Measurements from ENCODE around the gene EPHB1.

The EPHB1 gene

DNA sequence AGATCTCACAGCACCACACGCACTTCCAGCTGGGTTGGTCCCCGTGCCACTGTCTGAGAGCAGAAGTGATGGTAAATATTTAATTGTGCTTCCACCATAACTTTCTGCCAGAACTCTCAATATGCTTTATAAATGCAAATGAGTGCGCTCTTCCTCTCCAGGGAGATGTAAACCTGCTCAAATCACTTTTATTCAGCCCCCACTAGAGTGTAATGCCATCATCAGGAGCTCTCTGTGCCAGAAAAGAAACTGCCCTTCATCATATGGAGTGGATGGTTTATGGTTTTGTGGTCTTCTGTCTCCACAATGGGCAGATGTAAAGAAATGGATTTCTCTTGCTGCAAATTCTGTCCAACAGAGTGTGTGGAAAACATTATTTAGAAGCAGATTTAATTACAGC, 127.0 kb downstream of the EPHB1 start:
- DNase-seq: no peak

DNA sequence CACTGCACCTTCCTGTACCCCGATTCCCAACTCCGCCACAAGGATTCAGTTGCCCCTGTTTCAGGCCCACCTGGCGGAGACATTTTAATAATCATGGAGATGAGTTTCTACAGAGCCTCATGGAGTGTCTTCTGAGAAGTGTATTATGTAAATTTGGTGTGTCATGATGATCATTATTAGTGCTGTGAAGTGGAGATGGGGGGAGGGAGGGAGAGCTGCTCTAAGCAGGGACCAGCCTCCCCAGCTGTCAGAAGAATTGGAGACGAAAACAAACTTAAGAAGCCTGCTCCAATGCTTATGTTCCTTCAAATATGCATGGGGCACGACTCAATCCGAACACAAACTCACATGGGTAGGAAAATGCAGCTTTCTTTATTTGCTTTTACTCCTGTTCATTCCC, 127.8 kb downstream of the EPHB1 start:
- DNase-seq: no peak

DNA sequence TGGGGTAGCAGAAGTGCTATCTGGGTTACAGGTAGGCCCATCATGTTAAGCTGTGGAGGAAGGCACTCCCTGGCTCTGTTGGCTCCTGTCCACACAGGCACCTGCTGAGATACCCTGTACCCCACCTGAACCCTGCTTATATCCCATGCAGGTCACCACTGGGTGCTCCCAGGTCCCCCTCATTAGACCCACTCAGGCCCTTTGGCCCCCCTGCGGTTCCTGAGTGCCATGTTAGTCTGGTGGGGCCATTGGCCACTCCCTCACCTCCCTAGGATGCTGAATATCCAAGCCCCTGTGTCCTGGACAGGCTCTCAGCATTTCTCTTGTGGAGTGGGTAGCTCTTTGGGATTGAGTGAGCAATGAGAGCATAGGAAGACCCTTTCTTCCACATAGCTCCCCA, 128.2 kb downstream of the EPHB1 start:
- DNase-seq: no peak

DNA sequence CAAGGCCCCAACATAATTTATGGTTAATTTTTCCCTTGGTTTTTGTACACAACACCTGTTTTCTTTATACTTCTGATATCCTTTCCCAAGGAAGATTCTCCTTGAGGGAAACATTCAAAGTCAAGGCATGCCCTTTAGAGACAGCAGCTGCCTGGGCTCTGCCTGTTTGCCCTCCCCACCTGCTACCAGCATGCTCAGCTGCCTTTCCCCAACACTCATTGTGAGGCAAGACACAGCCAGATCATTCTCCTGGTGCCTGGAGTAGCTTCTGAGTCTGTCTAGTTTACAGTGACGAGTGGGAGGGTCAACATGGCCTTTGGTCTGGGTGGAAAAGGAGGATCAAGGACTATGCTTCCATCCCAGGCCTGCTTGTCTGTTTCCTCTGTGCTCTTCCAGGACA, 132.5 kb downstream of the EPHB1 start:
- DNase-seq: no peak

DNA sequence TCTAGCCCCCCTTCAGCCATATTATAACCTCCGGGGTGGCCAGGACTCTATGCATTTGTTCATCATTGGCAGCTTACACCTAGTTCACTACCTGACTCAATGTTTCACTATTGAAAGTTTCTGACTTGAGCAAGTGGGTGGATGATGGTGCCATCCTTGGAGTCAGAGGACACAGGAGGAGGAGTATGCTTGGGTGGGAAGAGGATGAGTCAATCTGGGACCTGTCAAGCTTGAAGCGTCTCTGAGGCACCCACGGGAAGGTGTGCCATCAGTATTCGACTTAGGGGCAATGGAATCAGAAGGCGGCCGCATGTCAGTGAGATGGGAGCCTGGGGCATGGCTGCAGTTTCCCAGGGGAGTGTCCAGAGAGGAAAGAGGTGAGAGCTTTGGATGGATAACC, 133.3 kb downstream of the EPHB1 start:
- no peak for DNase-seq

DNA sequence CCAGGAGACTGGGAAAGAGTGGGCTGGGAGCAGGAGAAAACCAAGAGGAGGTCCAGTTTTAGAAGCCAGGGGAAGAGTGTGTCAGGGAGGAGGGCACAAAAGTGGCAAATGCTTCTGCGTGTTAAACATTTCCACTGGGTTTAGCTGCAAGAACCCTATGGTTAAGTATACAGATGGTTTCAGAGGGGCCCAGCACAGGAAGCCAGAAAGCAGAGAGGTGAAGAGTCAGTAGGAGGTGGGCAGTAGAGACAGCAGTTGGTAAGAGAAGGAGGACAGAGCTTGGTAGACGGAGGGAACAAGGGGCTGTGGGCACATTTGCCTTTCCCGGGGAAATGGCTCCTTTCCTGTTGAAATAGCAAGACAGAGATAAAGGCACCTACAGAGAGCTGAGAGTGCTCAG, 133.8 kb downstream of the EPHB1 start:
- no peak for DNase-seq

DNA sequence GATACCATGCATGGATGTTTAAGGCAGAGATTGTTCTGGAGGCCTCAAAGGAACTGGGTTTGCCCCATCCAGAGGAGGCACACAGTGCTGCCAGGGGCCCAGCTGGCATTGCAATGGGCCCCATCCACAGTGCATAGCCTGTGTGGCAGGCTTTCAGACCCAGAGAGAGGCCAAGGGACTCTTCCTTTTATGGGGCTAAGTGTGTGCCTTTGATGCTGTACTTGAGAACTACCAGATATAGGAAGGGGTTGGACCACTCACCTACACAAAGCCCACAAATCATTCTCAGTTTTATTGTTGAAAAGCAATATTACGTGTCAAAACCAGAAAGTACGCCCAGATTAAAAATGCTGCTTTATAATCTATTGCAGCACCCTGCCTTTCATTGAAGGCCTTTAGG, 134.9 kb downstream of the EPHB1 start:
- DNase-seq: no peak

DNA sequence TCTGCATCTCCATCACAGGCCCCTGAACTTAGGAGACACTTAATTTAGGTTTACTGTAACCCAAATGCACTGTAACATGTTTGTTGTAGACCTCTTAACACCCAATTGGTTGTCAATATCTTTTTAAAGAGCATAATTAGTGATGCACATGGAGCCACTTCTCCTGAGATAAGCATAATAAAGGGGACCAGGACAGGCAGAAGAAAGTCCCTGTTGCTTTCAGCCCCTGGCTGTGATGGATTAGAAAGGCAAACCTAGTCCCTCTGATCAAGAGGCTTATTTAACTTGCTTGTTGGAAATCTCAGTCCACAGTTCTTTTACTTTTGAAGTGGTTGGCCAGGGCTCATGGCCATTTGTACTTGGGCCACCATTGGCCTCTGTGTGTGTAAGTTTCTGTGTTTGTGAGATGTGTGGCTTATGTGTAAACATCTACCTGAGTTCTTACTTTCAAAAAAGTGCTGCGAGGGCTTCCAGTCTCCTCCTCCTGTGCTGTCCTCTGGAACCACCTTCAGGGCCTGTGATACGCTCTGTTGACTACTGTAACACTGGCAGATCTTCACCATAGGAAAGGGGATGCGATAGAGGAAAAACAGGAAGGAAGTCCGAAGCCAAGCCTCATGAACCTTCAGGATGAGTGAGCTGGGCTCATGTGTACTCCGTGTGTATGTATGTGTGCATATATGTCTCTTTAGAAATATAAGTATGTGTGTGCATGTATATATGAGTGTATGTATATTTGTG, 136.2 kb downstream of the EPHB1 start:
- no peak for DNase-seq

DNA sequence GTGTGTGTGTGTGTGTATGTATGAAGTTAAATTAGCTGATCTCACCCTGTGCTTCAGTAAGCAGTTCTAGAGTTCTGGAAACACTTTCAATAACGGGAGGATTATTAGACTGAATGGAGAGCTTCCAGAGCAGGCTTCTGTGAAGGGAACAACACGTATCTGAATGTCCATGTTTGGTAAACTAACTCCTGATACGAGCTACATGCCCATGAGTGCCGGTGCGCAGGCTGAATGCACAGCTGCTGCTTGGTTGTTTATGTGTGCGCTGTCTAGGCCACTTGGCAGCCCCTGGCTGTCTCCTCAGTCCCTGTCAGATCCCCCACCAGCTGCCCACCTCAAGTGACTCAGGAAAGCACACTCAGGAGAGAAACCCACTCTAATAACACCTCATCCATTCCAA, 137.0 kb downstream of the EPHB1 start:
- DNase-seq: no peak

DNA sequence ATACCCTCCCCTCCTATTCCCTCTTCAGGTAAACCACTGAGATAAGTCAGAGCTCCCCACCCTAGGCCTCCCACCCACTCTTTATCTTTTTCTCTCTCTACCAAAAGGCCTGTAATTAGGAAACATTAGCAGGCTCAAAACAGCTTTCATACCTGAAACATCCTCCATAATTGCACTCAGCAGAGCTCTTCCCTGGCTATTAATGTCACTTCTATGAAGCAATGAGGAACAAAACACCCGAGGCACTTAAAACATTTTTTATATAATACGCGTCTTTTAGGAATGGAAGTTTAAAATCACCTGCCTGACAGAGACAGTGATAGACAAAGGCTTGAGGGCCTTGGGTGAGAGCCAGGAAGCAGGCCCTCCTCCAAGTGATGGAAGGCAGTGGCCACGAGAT, 138.9 kb downstream of the EPHB1 start:
- no peak for DNase-seq

DNA sequence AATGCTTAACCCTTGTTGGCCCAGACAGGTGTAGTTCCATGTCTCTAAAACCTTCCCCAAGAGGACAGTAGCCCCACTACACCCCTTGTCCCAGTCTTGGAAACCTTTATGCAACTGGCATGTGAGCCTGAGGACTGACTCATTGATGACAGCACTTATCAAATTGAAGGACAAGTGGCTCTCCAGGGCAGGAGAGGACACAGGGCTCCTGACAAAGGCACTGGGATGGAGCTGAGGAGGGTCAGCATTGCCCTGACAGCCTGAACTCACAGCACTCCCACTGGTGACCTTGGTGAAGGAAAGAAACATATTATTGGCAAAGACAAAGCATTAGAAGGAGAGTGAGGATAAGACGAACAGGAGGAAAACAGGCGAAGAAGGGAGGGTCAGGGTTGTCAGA, 139.9 kb downstream of the EPHB1 start:
- DNase-seq: no peak

DNA sequence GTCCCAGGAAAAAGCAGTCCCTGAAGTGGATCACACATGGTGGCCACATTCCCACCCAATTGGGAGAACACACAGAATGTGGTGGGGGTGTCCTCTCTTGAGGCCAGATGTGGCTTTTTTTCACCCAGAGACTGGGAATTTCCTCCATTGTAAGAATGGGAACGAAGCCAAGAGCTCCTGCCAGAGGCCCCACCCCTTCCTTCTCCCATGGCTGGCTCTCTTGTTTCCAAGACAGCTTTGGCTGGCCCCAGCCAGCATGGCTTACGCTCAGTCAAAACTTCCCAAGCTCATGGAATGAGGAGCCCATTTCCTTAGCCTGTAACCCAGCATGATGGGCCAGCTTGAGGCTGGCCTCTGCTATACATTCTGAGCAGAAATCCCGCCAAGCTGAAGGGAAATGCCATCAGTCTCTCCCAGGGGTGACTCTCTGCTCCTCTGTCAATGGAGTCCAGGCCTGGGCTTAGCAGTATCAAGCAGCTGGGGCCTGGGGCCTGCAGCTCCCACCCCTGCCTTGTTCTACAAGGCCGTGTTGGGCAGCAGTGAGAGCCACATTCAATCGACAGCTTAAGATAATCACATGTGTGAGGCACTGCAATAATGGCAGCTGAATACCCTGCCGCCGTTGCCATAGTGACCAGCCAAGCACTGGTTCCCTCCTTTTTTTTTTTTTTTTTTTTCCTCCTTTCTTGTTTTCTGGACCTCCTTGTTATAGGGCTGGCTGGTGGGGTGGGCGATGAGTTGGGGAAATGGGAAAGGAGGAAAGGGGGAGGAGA, 142.4 kb downstream of the EPHB1 start:
- DNase-seq: no peak

DNA sequence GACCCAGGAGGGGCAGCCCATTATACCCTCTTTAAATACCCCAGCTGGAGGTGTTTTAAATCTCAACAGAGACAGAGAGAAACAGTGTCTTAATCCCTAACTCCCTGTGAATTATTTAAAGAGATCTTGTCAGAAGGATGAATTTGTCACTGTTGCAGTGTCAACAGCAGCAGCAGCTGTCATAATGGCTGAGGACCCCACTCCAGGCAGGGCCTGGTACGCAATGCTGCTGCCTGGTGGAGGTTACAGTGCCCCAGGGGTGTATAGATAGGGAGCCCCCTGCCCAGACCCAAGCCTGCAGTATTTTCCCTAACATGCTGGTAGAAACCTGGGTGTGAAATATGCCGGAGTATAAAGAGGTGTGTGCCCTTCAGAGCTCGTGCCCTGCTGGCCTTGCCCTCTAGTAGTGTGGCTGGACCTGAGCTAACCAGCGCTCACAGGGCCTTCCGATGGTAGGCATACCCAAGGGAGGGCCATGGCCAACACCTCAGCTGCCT, 143.0 kb downstream of the EPHB1 start:
- no peak for DNase-seq

DNA sequence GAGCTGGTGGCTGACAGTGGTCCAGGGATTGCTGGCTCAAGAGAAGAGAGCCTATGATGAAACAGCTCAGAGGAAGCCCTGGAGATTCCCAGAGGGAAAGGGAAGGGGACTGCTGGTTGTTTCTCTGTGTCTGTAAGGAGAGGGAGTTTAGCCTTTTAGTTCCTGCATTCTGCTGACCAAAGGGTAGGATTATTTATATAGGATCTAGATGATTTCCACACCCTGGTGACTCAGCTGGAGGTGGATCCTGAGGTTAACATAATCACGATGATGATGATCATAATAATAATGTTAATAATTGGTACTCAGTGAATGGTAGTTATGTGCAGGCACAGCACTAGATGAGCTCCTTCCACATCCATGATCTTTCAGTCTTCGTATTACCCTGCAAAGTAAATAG, 144.9 kb downstream of the EPHB1 start:
- no peak for DNase-seq

DNA sequence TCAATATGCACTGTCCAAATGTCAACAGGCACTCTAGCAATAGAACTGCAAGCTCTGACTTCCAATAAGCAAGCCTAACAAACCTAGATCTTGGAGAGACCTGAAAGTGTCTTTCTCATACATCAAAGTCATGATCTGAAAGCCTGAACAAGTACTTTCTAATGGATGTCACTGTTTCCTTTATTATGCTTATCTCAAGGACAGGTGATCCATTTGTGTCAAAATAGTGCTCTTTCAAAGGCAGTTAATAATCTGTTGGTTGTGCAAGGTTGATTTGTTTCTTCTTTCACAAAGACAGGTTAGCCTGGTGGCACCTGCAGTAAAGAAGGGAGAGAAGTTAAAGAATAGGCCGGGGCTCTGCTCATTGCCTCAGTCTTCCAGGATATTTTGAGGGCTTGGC, 146.8 kb downstream of the EPHB1 start:
- DNase-seq: no peak

DNA sequence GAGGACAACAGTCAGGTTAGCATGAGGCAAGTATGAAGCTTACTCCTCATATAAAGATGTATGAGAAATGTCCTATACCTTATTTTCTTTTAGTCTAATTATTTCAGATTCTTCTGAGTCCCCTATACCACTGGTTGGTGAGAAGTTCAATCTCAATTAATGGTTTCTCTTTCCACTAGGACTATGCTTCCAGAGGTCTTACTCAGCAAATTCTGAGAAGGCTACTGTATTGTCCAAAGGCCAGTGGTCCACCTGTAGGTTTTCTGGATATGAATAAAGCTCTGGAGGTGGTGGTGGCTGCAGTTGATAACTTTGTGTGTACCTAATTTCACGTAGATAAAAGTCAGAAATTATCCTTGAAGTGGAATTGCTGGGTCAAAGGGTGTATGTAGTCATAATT, 149.4 kb downstream of the EPHB1 start:
- no peak for DNase-seq

DNA sequence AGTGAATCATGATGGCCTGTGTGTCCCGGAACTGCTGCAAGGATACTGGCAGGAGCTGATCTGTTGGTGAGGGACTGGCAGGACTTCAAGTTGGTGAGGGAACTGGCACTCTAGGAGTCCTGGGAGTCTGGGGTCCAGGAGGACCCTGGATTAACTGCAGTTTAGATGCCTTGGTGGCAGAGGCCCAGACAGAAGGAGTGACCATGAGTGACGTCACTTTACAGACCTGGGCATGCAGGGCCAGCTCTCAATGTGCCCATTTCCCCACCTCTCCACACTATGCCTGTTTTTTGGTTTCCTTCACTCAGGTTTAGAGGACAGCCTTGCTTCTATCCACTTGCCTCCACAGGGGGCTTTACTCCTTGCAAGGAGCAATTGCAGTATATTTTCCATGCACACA, 154.1 kb downstream of the EPHB1 start:
- DNase-seq: no peak

DNA sequence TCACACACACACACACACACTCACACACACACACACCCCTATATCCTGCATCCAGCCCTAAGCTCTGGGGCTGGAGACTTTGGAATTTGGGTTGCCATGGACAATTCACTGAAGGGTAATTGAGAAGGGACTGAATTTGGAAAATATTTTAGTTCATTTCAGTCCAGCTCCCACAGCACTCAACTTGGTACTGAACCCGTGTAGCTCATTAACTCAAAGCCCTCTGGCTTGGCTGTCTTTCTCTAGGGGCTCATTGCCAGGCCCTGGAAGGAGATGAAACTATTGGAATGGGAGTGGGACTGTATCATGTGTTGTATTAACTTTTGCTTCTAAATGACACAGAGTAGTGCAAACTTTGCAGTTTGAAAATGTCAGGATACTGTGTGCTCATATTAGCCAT, 157.3 kb downstream of the EPHB1 start:
- DNase-seq: no peak

DNA sequence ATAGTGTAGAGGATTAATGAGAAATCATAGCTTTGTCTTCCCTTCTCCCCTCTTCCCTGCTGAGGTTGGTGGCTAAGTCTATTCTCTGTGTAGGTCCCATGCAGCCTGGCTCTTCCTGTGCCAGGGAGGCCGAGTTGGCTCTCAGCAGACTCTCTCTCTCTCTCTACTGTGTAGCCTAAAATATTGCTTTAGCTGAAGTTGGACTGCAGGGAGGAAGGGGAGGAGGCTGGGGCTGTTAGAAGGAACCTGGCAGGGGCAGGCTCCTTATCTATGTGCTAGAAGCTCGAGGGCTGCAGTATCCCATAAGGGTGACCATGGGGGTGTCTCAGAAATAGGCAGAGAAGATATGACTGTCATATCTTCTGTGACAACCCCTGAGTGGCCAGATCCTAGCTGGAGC, 160.8 kb downstream of the EPHB1 start:
- no peak for DNase-seq

DNA sequence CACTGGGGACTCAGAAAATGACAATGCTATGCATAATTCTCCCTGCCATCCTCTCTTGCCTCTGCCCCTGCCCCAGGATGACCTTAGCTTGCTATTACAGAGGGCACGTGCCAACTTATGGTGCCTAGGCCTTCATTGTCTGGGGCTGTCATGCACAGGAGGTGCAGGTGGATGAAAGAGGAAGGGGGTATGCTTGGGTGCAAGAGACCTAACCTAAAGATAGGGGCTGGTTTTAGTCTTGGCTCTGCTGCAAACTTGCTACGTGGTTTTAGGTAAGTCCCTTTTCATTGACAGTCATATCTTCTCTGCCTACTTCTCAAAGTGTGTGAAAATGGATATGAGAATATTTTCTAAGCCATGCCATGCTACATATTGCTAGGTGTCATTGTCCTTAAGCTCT, 161.3 kb downstream of the EPHB1 start:
- DNase-seq: no peak

DNA sequence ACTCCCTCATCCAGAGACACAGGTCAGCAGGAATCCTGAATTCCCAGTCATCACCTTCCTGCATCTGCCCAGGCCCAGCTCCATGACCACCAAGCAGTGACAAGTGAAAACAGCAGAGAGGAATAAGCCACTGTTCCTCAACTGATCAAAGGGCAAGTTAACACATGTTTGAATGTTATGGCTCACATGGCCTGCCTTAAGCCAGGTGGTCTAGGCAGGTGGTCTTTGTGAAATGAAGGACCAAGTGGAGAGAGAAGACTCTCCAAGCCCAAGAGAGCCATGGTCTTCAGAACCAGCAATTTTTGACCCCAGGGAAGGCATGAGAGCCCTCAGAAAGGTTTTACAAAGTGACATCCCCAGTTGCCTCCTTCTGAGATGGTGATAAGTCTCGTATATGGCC, 161.8 kb downstream of the EPHB1 start:
- no peak for DNase-seq

DNA sequence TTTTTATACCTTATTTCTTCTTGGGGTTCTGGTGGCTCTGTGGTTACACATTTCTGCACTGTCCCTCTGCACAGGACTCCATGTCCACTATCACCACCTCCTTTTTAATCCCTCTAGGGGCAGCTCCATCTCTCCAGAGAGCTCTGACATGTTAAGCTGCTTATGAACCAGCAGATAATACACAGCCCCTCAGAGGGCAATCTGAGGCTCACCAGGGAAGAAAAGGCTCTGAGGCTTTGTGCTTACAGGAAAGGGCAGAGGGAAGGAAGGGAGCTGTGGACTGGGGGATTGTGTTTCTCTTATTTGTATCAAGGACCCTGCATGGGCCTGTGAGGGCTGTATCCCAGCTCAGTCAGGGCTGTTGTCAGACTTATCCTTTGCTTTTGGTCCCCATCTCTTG, 164.5 kb downstream of the EPHB1 start:
- DNase-seq: no peak

DNA sequence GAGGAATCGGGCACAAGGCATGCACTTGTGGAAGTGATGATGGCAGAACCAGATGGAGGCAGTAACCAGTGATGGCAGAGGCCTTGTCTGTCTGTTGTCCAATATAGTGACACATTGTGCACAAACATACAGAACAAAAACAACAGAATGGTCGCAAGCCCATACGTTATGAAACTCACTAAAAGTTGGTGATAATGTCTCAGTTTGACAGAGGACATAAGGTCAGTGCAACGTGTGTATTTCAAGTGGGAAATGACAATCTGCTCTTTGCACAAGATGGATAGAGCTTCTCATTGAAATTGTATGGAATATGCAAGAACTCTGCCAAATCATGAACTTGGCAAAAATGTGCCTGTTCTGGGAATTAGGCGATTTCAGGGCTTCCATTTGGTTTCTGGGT, 169.2 kb downstream of the EPHB1 start:
- DNase-seq: no peak

DNA sequence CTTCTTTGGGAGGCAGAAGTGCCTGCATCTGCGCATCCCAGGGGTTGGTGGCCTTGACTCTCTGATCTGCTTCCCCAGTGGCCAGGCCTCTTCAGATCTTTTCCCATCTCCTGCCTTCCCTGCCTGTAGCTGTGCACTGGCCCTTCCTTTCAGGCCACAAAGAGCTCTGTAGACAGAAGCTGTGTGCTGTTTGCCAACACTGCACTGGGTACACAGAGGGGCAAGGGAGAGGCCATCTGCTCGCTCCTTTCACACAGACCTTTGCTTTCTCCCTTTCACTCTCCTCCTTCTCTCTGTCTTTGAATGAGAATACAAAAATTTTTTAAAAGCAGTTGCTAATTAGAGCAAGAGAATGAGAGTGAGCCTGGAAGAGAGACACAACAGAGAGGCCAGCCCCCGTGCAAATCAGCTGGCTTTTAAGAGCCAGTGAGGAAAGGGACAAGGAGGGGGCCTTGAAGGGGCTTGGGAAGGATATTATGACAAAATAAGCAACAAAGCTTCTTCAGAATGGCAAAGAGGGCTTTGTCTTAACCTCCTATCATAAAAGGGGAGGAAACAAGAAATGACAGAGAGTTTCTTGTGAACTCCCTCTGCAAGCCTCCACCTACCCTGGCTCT, 170.9 kb downstream of the EPHB1 start:
- DNase-seq: no peak
